GM19043 (cell line): ENCODE results near the gene ABCA13.

Experiments
- ATAC-seq: cut with Tn5 transposase; IDR thresholded peaks from one replicate; pipeline ENCODE4 v1.9.1; 2021; ENCODE audit warnings: low read depth; ENCODE audit not compliant: unreplicated experiment

The ABCA13 gene

GRCh38 chr7:48363174-48363573 lies 191.9 kb downstream of the ABCA13 start:
- no peak for ATAC-seq

- ATAC-seq = no peak
Measured at GRCh38 chr7:48365010-48365409, 193.8 kb downstream of the ABCA13 start.

GRCh38 chr7:48366096-48366495 lies 194.8 kb downstream of the ABCA13 start:
- ATAC-seq = no peak

GRCh38 chr7:48376263-48376662 lies 205.0 kb downstream of the ABCA13 start:
- no peak for ATAC-seq

GRCh38 chr7:48380921-48381320 lies 209.7 kb downstream of the ABCA13 start:
- no peak for ATAC-seq

GRCh38 chr7:48381571-48381970 lies 210.3 kb downstream of the ABCA13 start:
- no peak for ATAC-seq

- ATAC-seq = no peak
Measured at GRCh38 chr7:48384180-48384752, 213.0 kb downstream of the ABCA13 start.

GRCh38 chr7:48387932-48388331 lies 216.7 kb downstream of the ABCA13 start:
- ATAC-seq = no peak

- no peak for ATAC-seq
Measured at GRCh38 chr7:48388911-48389310, 217.7 kb downstream of the ABCA13 start.

- ATAC-seq = no peak
Measured at GRCh38 chr7:48389977-48390376, 218.7 kb downstream of the ABCA13 start.

- ATAC-seq = no peak
Measured at GRCh38 chr7:48390388-48391327, 219.4 kb downstream of the ABCA13 start.

- ATAC-seq = no peak
Measured at GRCh38 chr7:48398191-48398590, 226.9 kb downstream of the ABCA13 start.

- ATAC-seq = no peak
Measured at GRCh38 chr7:48402721-48403120, 231.5 kb downstream of the ABCA13 start.

GRCh38 chr7:48408731-48409130 lies 237.5 kb downstream of the ABCA13 start:
- ATAC-seq = no peak

GRCh38 chr7:48411619-48412018 lies 240.4 kb downstream of the ABCA13 start:
- no peak for ATAC-seq

- ATAC-seq = no peak
Measured at GRCh38 chr7:48414011-48414732, 242.9 kb downstream of the ABCA13 start.

- ATAC-seq = no peak
Measured at GRCh38 chr7:48416327-48416908, 245.2 kb downstream of the ABCA13 start.

- ATAC-seq = no peak
Measured at GRCh38 chr7:48419401-48419800, 248.1 kb downstream of the ABCA13 start.

GRCh38 chr7:48420206-48420605 lies 248.9 kb downstream of the ABCA13 start:
- no peak for ATAC-seq

GRCh38 chr7:48421357-48421756 lies 250.1 kb downstream of the ABCA13 start:
- no peak for ATAC-seq

- ATAC-seq = no peak
Measured at GRCh38 chr7:48424731-48425130, 253.5 kb downstream of the ABCA13 start.
